Psoas muscle (tissue), 8 donors: ENCODE measurements around the gene UBD. TPM values are rescaled to one million over a fixed set of nuclear protein-coding genes. Genes with fewer than 3 reads are reported as not detected.

ENCODE experiments used
- ATAC-seq, 4 donors: fragments of 200-7000 bp; cut with Tn5 transposase; one replicate each; pipeline ENCODE4 v1.9.1; 2020; ENCODE audit warnings: moderate library complexity in 3 of 4, mild to moderate bottlenecking in 2 of 4
- DNase-seq, 2 donors: peaks; one replicate each; pipeline ENCODE4 v3.0.0-alpha.2; 2020
- H3K27ac ChIP-seq: fragments of 200-600 bp; one replicate; pipeline ENCODE4 v1.8.0; 2022
- H3K27me3 ChIP-seq, 3 donors: fragments of 200-600 bp in 1 of 3; one replicate each; pipeline versions ENCODE4 v1.6.1 to v1.8.0; 2013 to 2022; ENCODE audit warnings: low read length in 2 of 3, mild to moderate bottlenecking in 2 of 3, moderate library complexity in 1 of 3; ENCODE audit not compliant: insufficient read depth in 3 of 3
- H3K36me3 ChIP-seq, 2 donors: fragments of 200-600 bp in 1 of 2; one replicate each; pipeline versions ENCODE4 v1.6.1 to v1.8.0; 2013 to 2022; ENCODE audit warnings: low read depth in 1 of 2, mild to moderate bottlenecking in 1 of 2, moderate library complexity in 1 of 2; ENCODE audit not compliant: insufficient read depth in 1 of 2
- H3K4me1 ChIP-seq: fragments of 200-600 bp; one replicate; pipeline ENCODE4 v1.8.0; 2022
- H3K4me3 ChIP-seq: fragments of 200-600 bp; one replicate; pipeline ENCODE4 v1.8.0; 2022; ENCODE audit warnings: mild to moderate bottlenecking
- H3K9me3 ChIP-seq: fragments of 200-600 bp; one replicate; pipeline ENCODE4 v1.8.0; 2022
- CTCF ChIP-seq: fragments of 200-600 bp; IDR thresholded peaks from one replicate; pipeline ENCODE4 v1.8.0; 2022; ENCODE audit warnings: antibody characterized with exemption
- WGBS, 3 donors: extraction: QIAGEN DNeasy Blood & Tissue Kit; methylation state at CpG; one replicate each; pipeline versions ENCODE4 v1.1.6 to v1.1.7; 2013; 5-methylcytosine and 5-hydroxymethylcytosine counted together
- intact Hi-C, 2 donors: fragments of 100-400 bp; cut with DNase I; formaldehyde crosslinking; loops; one replicate each; pipeline versions ENCODE4 v1.11.0 to v1.14.2; 2022
- polyA plus RNA-seq, 3 donors: library from polyadenylated mRNA; stranded (reverse); fragments of 200-250 nt; gene quantifications; one replicate each; pipeline ENCODE4 v1.2.3, GENCODE V29; 2013
- total RNA-seq, 4 donors: library from RNA; stranded (reverse); fragmentation: NEBNext Ultra II Directional in 2 of 4; extraction: Animal tissue kit (Norgen Biotek cat#: 25700) in 2 of 4; gene quantifications; one replicate each; pipeline versions ENCODE4 v1.2.1 to v1.2.4, GENCODE V29; 2021 to 2023
- donor health status: healthy with polysubstance abuse.
- donor health status: DM: no; HTN: no; CAD: no; lungs with moderate emphysema.
- donor health status: Bipolar disorder and iron deficiency.
- donor health status: healthy.
- donor health status: DM: yes; HTN: yes; CAD: no.
- donor health status: DM: no; HTN: no; CAD: no.
- donor health status: DM: no; HTN: no; CAD: no.
- donor health status: DM: yes; HTN: yes; CAD: no.

Gene UBD
- total and polyA plus RNA-seq, 7 donors: 0.23 to 0.30 (median 0.25) TPM; not detected in 3

GRCh38 chr6:29593199-29593855 is 33.8 kb upstream of the UBD start:
- Histone ChIP-seq H3K9me3 (no peaks in the 10 kb centered on the region), H3K4me1 (no peaks in the 10 kb centered on the region), H3K36me3 (no peaks in the 10 kb centered on the region), H3K27me3 (no peaks in the 10 kb centered on the region), H3K27ac (no peak overlapping the region), H3K4me3 (no peak overlapping the region)
- ATAC-seq (no peak), DNase-seq (no peak)
- intact Hi-C loops: no loop called here
- no peak for TF ChIP-seq CTCF
- 24 to 31% (median 28%) methylated on average over 4 of the region's 4 CpGs for WGBS, 3 donors

- H3K4me3 ChIP-seq: no peak overlapping the region
- intact Hi-C loops: no loop called here
- DNase-seq (no peak), ATAC-seq (no peak)
- WGBS, 3 donors: 80 to 90% (median 83%) methylated on average over 2 of the region's 2 CpGs
- H3K27me3 ChIP-seq: no peaks in the 10 kb centered on the region
- TF ChIP-seq CTCF: no peak
- H3K27ac ChIP-seq: no peak overlapping the region
- no peaks in the 10 kb centered on the region for H3K4me1 ChIP-seq
- no peaks in the 10 kb centered on the region for H3K9me3 ChIP-seq
- H3K36me3 ChIP-seq: no peaks in the 10 kb centered on the region
Observed at GRCh38 chr6:29591677-29592076, 32.1 kb upstream of the UBD start.

GRCh38 chr6:29590218-29590808 is 30.8 kb upstream of the UBD start:
- Histone ChIP-seq H3K4me3 (no peak overlapping the region), H3K9me3 (no peaks in the 10 kb centered on the region), H3K27ac (no peak overlapping the region), H3K27me3 (peaks cover 0 to 9% (median 0%) of the 10 kb centered on the region in 3 donors), H3K36me3 (no peaks in the 10 kb centered on the region), H3K4me1 (no peaks in the 10 kb centered on the region)
- intact Hi-C loops: no loop called here
- no peak for TF ChIP-seq CTCF
- DNase-seq (no peak), ATAC-seq (no peak)
- 83 to 92% (median 90%) methylated on average over 4 of the region's 4 CpGs for WGBS, 3 donors

GRCh38 chr6:29589423-29590048 is 30.0 kb upstream of the UBD start:
- no peak overlapping the region for H3K4me3 ChIP-seq
- H3K27me3 ChIP-seq: peaks cover 0 to 9% (median 3%) of the 10 kb centered on the region in 3 donors
- no peak overlapping the region for H3K27ac ChIP-seq
- intact Hi-C loops: loop anchor here (5.0 kb wide), 3 partner anchors 567 to 907 kb away; no protein-coding TSS in a partner anchor
- H3K9me3 ChIP-seq: no peaks in the 10 kb centered on the region
- no peaks in the 10 kb centered on the region for H3K4me1 ChIP-seq
- peak; percentile 94 for TF ChIP-seq CTCF
- WGBS, 3 donors: 5 to 10% (median 7%) methylated on average over 3 of the region's 3 CpGs
- no peaks in the 10 kb centered on the region for H3K36me3 ChIP-seq
- peak in 1 of 4 donors; percentile 66 for ATAC-seq
- DNase-seq: no peak
